ENCODE data around the gene NYNRIN.
"Not testable (repeated sequence)": the region's sequence is repeated elsewhere in the genome, so short reads cannot be mapped to it uniquely, and the experiment has no call there.

Gene NYNRIN

DNA sequence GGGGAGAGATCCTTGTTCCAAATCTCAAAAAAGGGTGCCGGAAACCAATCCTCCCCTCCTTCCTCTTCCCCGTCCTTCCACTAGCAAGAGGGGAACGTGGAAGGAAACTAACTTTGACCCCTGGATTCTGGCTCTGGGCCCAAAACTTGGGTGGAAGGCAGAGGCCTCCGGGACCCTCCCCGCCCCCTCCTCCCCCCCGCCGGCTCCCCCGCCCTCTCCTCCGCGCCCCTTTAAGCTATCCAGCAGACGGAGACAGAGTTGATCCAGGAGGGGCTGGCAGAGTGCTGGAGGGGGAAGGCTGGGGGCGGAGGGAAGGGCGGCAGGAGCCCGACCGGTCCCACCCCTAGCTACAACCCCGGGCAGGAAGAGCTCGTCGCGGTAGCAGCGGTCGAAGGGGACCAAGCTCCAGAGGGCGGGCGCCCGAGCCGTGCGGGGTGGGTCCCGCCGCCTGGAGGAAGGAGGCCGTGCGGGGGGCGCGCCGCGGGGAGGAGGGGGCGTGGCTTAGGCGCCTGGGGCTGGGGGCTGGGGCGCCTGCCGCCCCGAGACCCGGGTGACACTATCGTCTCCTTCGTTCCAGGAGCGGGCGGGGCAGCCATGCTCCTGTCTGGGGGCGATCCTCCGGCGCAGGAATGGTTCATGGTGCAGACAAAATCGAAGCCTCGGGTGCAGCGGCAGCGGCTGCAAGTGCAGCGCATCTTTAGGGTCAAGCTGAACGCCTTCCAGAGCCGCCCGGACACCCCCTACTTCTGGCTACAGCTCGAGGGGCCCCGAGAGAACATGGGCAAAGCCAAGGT, at the start of gene NYNRIN:
Gene NYNRIN (plus strand): TSS at position 351 of the 794 bp plus-strand sequence. CDS start 244 bp downstream, at position 595.
- Histone ChIP-seq H3K4me3 (ENCODE audit: low read length) (peak within 1 kb of the TSS; percentile 76), H3K36me3 (ENCODE audit: control insufficient read depth, insufficient read depth, low read length, severe bottlenecking) (no peaks in the 10 kb centered on the region), H3K9me3 (ENCODE audit: control insufficient read depth, low read length) (no peaks in the 10 kb centered on the region), H3K9ac (ENCODE audit: low read length) (peak within 1 kb of the TSS; percentile 67), H3K27me3 (replicated peaks; ENCODE audit: control insufficient read depth, insufficient read depth, low read length) (no peaks in the 10 kb centered on the region), H3K4me1 (ENCODE audit: control insufficient read depth, insufficient read depth, low read length) (peaks cover 29% of the 10 kb centered on the region)
- peak; percentile 77 for DNase-seq (ENCODE audit: low read depth)

DNA sequence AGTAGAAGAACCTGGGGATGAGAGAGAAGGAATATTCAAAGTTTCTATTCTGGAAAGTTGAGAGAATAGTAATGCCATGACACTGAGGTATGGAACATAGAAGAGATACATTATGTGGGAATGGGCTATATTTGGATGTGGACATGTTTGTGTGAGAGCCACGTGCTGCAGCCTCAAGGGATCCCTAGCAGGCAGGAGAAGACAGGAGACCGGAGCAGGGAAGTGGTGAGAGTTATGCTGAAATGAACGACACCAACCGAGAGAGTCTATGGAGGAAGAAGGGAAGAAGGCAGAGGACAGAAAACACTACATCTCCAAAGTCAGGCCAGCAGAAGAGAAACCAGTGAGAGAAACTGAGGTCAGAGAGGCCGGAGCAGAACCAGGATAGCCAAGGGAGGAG, 49.1 kb upstream of the NYNRIN start:
- no peaks in the 10 kb centered on the region for H3K9me3 ChIP-seq (ENCODE audit: control insufficient read depth, low read length)
- no peak overlapping the region for H3K9ac ChIP-seq (ENCODE audit: low read length)
- no peaks in the 10 kb centered on the region for H3K27me3 ChIP-seq (replicated peaks; ENCODE audit: control insufficient read depth, insufficient read depth, low read length)
- no peak overlapping the region for H3K4me3 ChIP-seq (ENCODE audit: low read length)
- H3K4me1 ChIP-seq (ENCODE audit: control insufficient read depth, insufficient read depth, low read length): peaks cover 24% of the 10 kb centered on the region
- no peak for DNase-seq (ENCODE audit: low read depth)
- H3K36me3 ChIP-seq (ENCODE audit: control insufficient read depth, insufficient read depth, low read length, severe bottlenecking): no peaks in the 10 kb centered on the region

DNA sequence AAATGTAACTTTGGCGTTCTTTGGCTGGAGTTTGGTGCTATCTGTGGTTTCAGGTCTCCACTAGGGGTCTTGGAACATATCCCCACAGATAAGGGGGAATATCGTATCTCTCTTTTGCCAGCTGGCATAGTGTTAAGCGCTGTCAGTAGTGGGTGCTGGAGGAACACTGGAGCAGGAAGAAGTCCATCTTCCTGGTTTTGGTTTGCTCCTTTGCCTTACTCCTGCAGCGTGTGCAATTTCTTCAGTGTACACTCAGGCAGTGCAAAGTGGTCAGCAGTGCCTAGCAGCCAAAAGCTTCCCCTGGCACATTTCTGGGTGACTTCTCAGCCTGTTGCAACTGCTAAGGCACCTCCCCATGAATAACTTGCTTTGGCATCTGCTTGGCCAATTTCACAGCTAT, 47.3 kb upstream of the NYNRIN start:
- peak overlapping the region; percentile 13 for H3K4me3 ChIP-seq (ENCODE audit: low read length)
- H3K27me3 ChIP-seq (replicated peaks; ENCODE audit: control insufficient read depth, insufficient read depth, low read length): no peaks in the 10 kb centered on the region
- peak overlapping the region; percentile 22 for H3K9ac ChIP-seq (ENCODE audit: low read length)
- no peaks in the 10 kb centered on the region for H3K9me3 ChIP-seq (ENCODE audit: control insufficient read depth, low read length)
- H3K4me1 ChIP-seq (ENCODE audit: control insufficient read depth, insufficient read depth, low read length): peaks cover 24% of the 10 kb centered on the region
- no peaks in the 10 kb centered on the region for H3K36me3 ChIP-seq (ENCODE audit: control insufficient read depth, insufficient read depth, low read length, severe bottlenecking)
- peak; percentile 77 for DNase-seq (ENCODE audit: low read depth)

DNA sequence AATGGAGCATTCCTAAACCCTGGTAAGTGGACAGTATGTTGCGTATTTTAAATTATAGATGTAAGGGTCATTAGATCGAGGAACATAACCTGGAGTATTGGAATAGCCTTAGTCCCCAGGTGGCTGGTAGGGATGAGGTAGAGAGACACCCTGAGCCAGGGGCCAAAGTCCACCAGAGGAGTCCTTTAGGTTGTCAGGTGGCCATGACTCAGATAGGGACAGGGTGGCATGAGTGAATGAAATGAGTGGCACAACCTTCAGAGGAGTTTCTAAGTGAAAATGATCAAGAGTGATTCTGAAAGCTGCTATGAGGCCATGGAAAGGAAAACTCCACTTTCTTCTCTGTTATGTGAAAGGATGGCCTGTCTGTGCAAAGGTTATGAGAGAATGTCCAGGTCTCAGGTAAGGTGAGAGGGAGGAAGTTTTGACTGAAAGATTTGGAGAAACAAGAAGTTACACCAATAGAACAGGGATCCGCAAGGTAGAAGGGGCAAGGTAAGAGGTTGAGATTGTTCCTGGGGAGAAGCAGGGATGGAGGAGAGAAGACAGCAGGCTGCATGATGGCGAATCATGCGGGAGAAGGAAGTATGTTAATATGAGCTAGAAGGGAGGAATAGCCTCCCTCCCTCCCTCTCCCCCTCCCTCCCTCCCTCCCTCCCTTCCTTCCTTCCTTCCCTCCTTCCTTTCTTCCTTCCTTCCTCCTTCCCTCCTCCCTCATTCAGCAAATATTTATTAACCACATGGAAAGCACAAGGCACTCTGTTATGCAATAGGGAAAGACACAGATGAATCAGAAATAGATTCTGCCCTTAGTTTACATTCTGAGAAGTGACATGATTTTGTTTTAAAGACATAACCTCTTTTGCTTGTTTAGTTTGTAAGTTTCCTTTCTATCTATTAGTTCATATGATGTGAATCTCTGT, 45.0 kb upstream of the NYNRIN start:
- peaks cover 24% of the 10 kb centered on the region for H3K4me1 ChIP-seq (ENCODE audit: control insufficient read depth, insufficient read depth, low read length)
- H3K27me3 ChIP-seq (replicated peaks; ENCODE audit: control insufficient read depth, insufficient read depth, low read length): no peaks in the 10 kb centered on the region
- peak overlapping the region; percentile 51 for H3K9ac ChIP-seq (ENCODE audit: low read length)
- no peaks in the 10 kb centered on the region for H3K9me3 ChIP-seq (ENCODE audit: control insufficient read depth, low read length)
- no peaks in the 10 kb centered on the region for H3K36me3 ChIP-seq (ENCODE audit: control insufficient read depth, insufficient read depth, low read length, severe bottlenecking)
- peak; percentile 72 for DNase-seq (ENCODE audit: low read depth)
- no peak overlapping the region for H3K4me3 ChIP-seq (ENCODE audit: low read length)

DNA sequence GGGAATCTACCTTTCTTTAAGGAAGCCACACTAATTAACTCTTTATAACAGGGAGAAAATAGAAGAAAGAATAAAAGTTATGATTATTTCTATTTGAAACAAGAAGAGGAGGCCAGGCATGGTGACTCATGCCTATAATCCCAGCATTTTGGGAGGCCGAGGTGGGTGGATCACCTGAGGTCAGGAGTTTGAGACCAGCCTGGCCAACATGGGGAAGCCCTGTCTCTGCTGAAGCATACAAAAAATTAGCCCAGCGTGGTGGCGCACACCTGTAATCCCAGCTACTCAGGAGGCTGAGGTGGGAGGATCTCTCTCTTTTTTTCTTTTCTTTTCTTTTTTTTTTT, 44.3 kb upstream of the NYNRIN start:
- not testable (repeated sequence) for DNase-seq (ENCODE audit: low read depth); H3K27me3 ChIP-seq (replicated peaks; ENCODE audit: control insufficient read depth, insufficient read depth, low read length); H3K36me3 ChIP-seq (ENCODE audit: control insufficient read depth, insufficient read depth, low read length, severe bottlenecking); H3K4me3 ChIP-seq (ENCODE audit: low read length); H3K9me3 ChIP-seq (ENCODE audit: control insufficient read depth, low read length)
- Histone ChIP-seq H3K4me1 (ENCODE audit: control insufficient read depth, insufficient read depth, low read length) (peaks cover 24% of the 10 kb centered on the region), H3K9ac (ENCODE audit: low read length) (peak overlapping the region; percentile 51)

DNA sequence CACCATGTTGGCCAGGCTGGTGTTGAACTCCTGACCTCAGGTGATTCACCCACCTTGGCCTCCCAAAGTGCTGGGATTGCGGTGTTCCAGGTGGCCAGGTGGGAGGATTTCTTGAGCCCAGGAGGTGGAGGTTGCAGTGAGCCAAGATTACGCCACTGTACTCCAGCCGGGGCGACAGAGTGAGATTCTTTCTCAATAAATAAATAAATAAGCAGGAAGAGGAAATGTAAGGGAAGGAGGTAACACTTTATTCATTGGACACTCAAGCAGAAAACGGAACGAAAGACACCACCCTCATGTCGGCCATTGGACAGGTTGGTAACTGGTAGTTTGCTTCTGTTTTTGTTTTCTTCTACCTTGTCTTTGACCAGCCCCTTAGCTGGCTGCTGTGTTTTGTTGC, 43.8 kb upstream of the NYNRIN start:
- H3K4me3 ChIP-seq (ENCODE audit: low read length): no peak overlapping the region
- DNase-seq (ENCODE audit: low read depth): no peak
- H3K9me3 ChIP-seq (ENCODE audit: control insufficient read depth, low read length): no peaks in the 10 kb centered on the region
- peaks cover 24% of the 10 kb centered on the region for H3K4me1 ChIP-seq (ENCODE audit: control insufficient read depth, insufficient read depth, low read length)
- no peaks in the 10 kb centered on the region for H3K27me3 ChIP-seq (replicated peaks; ENCODE audit: control insufficient read depth, insufficient read depth, low read length)
- no peaks in the 10 kb centered on the region for H3K36me3 ChIP-seq (ENCODE audit: control insufficient read depth, insufficient read depth, low read length, severe bottlenecking)
- no peak overlapping the region for H3K9ac ChIP-seq (ENCODE audit: low read length)

DNA sequence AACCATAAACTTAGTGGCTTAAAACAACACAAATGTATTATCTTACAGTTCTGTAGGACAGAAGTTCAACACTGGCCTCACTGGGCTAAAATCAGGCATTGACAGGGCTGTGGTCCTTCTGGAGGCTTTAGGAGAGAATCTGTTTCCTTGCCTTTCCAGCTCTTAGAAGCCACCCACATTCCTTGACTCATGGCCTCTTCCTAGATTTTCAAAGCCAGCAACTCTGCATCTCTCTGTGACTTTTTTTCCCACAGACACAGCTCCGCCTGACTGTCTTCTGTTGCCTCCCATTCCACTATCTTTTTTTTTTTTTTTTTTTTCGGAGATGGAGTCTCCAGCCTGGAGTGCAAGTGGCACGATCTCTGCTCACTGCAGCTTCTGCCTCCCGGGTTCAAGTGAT, 42.6 kb upstream of the NYNRIN start:
- Histone ChIP-seq H3K4me3 (ENCODE audit: low read length) (no peak overlapping the region), H3K9me3 (ENCODE audit: control insufficient read depth, low read length) (no peaks in the 10 kb centered on the region), H3K4me1 (ENCODE audit: control insufficient read depth, insufficient read depth, low read length) (peaks cover 20% of the 10 kb centered on the region), H3K27me3 (replicated peaks; ENCODE audit: control insufficient read depth, insufficient read depth, low read length) (no peaks in the 10 kb centered on the region), H3K36me3 (ENCODE audit: control insufficient read depth, insufficient read depth, low read length, severe bottlenecking) (no peaks in the 10 kb centered on the region), H3K9ac (ENCODE audit: low read length) (no peak overlapping the region)
- no peak for DNase-seq (ENCODE audit: low read depth)

DNA sequence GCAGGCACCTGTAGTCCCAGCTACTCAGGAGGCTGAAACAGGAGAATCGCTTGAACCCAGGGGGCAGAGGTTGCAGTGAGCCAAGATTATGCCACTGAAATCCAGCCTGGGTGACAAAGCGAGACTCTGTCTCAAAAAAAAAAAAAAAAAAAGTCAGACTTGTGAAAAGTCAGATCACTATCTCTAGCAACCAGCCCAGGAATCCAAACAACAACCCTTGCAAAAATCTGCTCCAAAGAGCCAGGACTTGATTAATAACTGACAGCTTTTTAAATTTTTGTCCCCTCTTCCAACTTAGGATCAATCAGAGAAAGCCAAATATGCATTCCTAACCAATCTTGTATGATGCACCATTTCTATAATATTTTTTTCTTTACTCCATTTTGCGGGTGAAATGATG, 38.5 kb upstream of the NYNRIN start:
- Histone ChIP-seq H3K4me3 (ENCODE audit: low read length) (no peak overlapping the region), H3K9ac (ENCODE audit: low read length) (no peak overlapping the region), H3K36me3 (ENCODE audit: control insufficient read depth, insufficient read depth, low read length, severe bottlenecking) (no peaks in the 10 kb centered on the region), H3K9me3 (ENCODE audit: control insufficient read depth, low read length) (no peaks in the 10 kb centered on the region), H3K4me1 (ENCODE audit: control insufficient read depth, insufficient read depth, low read length) (peaks cover 4% of the 10 kb centered on the region), H3K27me3 (replicated peaks; ENCODE audit: control insufficient read depth, insufficient read depth, low read length) (no peaks in the 10 kb centered on the region)
- DNase-seq (ENCODE audit: low read depth): no peak

DNA sequence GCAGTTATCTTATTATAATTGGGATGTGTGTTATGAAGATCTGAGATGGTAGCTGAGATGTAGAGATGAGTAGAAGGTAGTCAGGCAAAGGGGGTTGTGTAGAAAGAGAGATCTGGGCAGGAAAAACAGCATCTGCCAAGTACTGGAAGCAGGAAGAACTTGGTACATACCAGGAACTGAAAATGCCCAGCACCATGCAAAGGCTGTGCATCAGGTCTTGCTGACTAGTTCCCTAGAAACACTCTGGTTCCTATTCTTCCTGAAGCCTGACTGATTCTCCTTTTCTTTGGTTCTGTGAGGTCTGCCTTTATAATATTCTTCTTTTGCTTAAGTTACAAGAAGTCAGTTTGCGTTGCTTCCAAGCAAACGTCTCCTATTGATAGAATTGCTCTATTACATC, 37.5 kb upstream of the NYNRIN start:
- no peak overlapping the region for H3K9ac ChIP-seq (ENCODE audit: low read length)
- no peaks in the 10 kb centered on the region for H3K27me3 ChIP-seq (replicated peaks; ENCODE audit: control insufficient read depth, insufficient read depth, low read length)
- peaks cover 14% of the 10 kb centered on the region for H3K4me1 ChIP-seq (ENCODE audit: control insufficient read depth, insufficient read depth, low read length)
- no peak for DNase-seq (ENCODE audit: low read depth)
- H3K9me3 ChIP-seq (ENCODE audit: control insufficient read depth, low read length): no peaks in the 10 kb centered on the region
- H3K4me3 ChIP-seq (ENCODE audit: low read length): no peak overlapping the region
- no peaks in the 10 kb centered on the region for H3K36me3 ChIP-seq (ENCODE audit: control insufficient read depth, insufficient read depth, low read length, severe bottlenecking)

DNA sequence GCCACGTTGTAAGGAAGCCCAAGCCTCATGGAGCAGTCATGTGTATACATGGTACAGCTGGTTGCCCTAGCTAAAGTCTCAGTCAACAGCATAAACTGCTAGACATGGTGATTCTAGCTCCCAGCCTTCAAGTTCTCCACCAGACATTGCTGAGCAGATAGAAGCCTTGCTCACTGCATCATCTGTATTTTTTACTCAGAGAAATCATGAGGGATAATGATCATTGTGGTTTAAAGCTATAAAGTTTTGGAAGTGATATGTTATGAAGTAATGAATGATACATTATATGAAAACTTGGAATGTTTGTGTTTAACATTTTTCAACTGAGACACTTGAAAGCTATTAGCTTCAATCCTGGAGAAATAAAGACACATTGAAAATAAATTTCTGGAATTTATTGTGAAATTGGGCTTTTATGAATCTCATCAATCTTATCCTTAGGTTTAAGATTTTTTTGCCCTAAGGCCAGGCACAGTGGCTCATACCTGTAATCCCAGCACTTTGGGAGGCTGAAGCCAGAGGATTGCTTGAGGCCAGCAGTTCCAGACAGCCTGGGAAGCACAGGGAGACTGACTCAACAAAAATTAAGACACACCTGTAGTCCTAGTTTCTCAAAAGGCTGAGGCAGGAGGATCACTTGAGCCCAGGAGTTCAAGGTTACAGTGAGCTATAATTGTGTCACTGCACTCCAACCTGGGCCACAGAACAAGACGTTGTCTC, 36.4 kb upstream of the NYNRIN start:
- H3K27me3 ChIP-seq (replicated peaks; ENCODE audit: control insufficient read depth, insufficient read depth, low read length): no peaks in the 10 kb centered on the region
- no peak overlapping the region for H3K4me3 ChIP-seq (ENCODE audit: low read length)
- no peak for DNase-seq (ENCODE audit: low read depth)
- no peaks in the 10 kb centered on the region for H3K36me3 ChIP-seq (ENCODE audit: control insufficient read depth, insufficient read depth, low read length, severe bottlenecking)
- H3K9ac ChIP-seq (ENCODE audit: low read length): no peak overlapping the region
- peaks cover 16% of the 10 kb centered on the region for H3K4me1 ChIP-seq (ENCODE audit: control insufficient read depth, insufficient read depth, low read length)
- H3K9me3 ChIP-seq (ENCODE audit: control insufficient read depth, low read length): no peaks in the 10 kb centered on the region

DNA sequence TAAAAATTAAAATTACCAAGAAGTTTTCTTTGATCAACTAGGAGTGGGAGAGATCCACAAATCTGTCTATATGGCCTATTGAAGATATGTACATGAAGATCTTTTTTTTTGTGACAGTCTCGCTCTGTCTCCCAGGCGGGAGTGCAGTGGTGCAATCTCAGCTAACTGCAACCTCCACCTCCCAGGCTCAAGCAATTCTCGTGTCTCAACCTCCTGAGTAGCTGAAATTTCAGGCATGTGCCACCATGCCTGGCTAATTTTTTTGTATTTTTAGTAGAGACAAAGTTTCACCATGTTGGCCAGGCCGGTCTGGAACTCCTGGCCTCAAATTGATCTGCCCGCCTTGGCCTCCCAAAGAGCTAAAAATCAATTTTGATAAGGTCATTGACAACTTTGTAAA, 35.4 kb upstream of the NYNRIN start:
- H3K9me3 ChIP-seq (ENCODE audit: control insufficient read depth, low read length): no peaks in the 10 kb centered on the region
- no peak overlapping the region for H3K9ac ChIP-seq (ENCODE audit: low read length)
- H3K27me3 ChIP-seq (replicated peaks; ENCODE audit: control insufficient read depth, insufficient read depth, low read length): no peaks in the 10 kb centered on the region
- no peak for DNase-seq (ENCODE audit: low read depth)
- H3K36me3 ChIP-seq (ENCODE audit: control insufficient read depth, insufficient read depth, low read length, severe bottlenecking): no peaks in the 10 kb centered on the region
- H3K4me3 ChIP-seq (ENCODE audit: low read length): no peak overlapping the region
- peaks cover 19% of the 10 kb centered on the region for H3K4me1 ChIP-seq (ENCODE audit: control insufficient read depth, insufficient read depth, low read length)
